Measurements from ENCODE around the gene DMBX1.

Gene DMBX1

GRCh38 chr1:46530791-46531409 is 41.3 kb downstream of the DMBX1 start:
- Histone ChIP-seq H3K27me3 (replicated peaks; ENCODE audit: control insufficient read depth, insufficient read depth, low read length, poor library complexity, severe bottlenecking) (peaks cover 5% of the 10 kb centered on the region), H3K36me3 (ENCODE audit: control insufficient read depth, insufficient read depth, low read length) (no peaks in the 10 kb centered on the region), H3K4me3 (ENCODE audit: insufficient read depth, low read depth, low read length, poor library complexity, severe bottlenecking) (no peak overlapping the region), H3K27ac (ENCODE audit: insufficient read depth, low read length, poor library complexity, severe bottlenecking) (no peak overlapping the region), H3K9me3 (ENCODE audit: control insufficient read depth, low read length) (no peaks in the 10 kb centered on the region), H3K4me1 (ENCODE audit: control insufficient read depth, insufficient read depth, low read length, poor library complexity, severe bottlenecking) (peaks cover 3% of the 10 kb centered on the region)
- no peak for DNase-seq

DNA sequence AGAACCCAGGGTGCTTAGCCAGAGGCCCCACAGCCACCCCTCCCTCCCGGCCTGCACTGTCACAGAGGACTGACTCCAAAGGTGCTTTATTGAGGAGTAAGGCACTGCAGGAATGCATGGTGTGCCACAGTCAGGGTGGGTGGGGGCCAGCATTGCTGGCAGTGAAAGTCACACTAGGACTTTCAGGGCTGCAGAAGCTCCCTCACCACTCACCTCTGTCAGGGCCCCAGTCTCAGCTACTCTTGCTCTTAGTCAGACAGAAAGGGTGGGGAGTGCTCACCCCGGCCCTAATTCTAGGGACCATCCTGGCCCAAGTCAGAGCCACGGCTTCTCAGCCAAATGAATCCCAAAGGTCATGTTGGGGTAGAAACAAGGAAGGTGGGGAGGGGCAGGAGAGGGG is 42.5 kb downstream of the DMBX1 start:
- peaks cover 2% of the 10 kb centered on the region for H3K27me3 ChIP-seq (replicated peaks; ENCODE audit: control insufficient read depth, insufficient read depth, low read length, poor library complexity, severe bottlenecking)
- H3K9me3 ChIP-seq (ENCODE audit: control insufficient read depth, low read length), result no peaks in the 10 kb centered on the region
- H3K4me1 ChIP-seq (ENCODE audit: control insufficient read depth, insufficient read depth, low read length, poor library complexity, severe bottlenecking), result peaks cover 3% of the 10 kb centered on the region
- no peak overlapping the region for H3K27ac ChIP-seq (ENCODE audit: insufficient read depth, low read length, poor library complexity, severe bottlenecking)
- no peak for DNase-seq
- H3K4me3 ChIP-seq (ENCODE audit: insufficient read depth, low read depth, low read length, poor library complexity, severe bottlenecking), result no peak overlapping the region
- no peaks in the 10 kb centered on the region for H3K36me3 ChIP-seq (ENCODE audit: control insufficient read depth, insufficient read depth, low read length)

DNA sequence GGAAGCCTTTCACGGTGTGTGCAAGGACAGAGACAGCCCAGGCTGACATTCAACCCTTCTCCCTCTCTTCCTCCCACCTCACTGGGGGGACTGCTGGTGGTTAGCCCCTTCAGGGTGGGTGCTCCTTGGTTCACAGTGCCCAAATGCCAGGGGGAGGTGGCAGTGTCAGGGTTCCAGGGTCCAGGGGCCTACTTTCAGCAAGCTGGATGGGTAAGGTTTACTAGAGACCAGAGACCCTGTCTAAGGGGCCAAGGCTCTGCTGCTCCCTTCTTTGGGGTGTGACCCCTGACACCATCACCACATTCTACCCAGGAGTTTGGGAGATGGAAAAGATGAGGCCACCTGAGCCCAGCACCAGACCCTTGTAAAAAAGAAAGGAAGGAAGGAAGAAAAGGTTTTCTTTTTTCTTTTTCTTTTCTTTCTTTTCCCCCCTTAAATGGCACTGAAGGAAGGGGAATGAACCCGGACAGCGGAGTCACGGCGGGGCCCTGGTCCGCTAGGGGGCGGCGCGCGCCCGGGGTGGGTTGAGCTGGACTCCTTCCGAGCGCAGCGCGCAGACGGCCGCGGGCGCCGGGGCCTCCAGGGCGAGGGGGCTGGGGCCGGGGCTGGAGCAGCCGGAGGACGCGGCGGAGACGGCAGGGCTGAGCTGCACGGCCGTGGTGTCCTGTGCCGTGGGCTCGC is 43.0 kb downstream of the DMBX1 start:
- Histone ChIP-seq H3K9me3 (ENCODE audit: control insufficient read depth, low read length) (no peaks in the 10 kb centered on the region), H3K4me1 (ENCODE audit: control insufficient read depth, insufficient read depth, low read length, poor library complexity, severe bottlenecking) (peaks cover 3% of the 10 kb centered on the region), H3K27ac (ENCODE audit: insufficient read depth, low read length, poor library complexity, severe bottlenecking) (no peak overlapping the region), H3K36me3 (ENCODE audit: control insufficient read depth, insufficient read depth, low read length) (no peaks in the 10 kb centered on the region), H3K4me3 (ENCODE audit: insufficient read depth, low read depth, low read length, poor library complexity, severe bottlenecking) (peak overlapping the region; percentile 37), H3K27me3 (replicated peaks; ENCODE audit: control insufficient read depth, insufficient read depth, low read length, poor library complexity, severe bottlenecking) (no peaks in the 10 kb centered on the region)
- peak; percentile 28 to 38 (median 35) for DNase-seq

DNA sequence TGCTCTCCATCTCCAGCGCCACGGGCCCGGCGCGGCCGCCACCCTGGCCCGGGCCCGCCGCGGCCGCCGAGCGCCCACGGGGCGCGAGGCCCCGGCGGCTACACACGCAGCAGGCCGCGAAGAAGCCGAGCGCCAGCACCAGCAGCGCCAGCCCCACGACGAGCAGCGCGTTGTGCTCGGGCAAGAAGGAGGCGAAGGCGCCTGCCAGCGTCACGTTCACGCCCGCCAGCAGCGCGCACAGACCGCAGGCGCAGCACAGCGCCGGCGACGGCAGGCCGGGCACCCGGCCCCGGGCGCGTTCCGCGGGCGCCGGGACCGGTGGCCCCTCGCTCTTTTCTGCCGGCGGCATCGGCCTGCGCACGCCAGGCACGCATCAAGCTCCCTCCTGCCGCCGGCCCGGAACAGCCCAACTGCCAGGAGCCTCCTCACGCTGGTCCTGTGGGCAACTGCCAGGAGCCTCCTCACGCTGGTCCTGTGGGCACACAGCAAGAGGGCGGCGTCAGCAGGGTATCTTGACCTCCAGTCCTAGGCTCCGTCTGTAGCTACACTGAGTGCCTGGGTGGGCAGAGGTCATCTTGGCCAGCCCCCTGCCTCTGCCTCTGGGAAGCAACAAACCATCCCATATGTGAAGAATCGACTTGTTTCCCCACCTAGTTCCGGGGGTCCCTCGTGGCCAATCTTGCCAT is 43.7 kb downstream of the DMBX1 start:
- Histone ChIP-seq H3K27me3 (replicated peaks; ENCODE audit: control insufficient read depth, insufficient read depth, low read length, poor library complexity, severe bottlenecking) (no peaks in the 10 kb centered on the region), H3K4me3 (ENCODE audit: insufficient read depth, low read depth, low read length, poor library complexity, severe bottlenecking) (peak overlapping the region; percentile 37)
- peak; percentile 24 to 28 (median 26) for DNase-seq

DNA sequence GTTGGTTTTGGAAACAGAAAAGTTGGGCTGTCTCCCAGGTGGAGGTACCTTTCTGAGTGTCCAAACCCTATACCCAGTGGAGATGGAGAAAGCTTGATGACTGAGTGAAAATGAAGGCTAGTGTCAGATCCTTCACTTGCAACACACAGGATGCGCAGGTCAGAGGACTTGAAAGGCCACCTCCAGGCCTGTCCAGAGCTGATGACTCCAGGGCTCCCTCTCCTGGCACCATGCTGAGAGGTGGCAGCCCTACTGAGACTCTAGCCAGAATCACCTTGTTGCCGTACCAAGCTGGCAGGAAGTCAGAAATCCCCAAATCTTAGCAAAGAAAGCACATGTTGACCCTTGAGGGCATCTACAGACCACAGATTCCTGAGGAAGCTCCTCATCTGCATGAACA is 45.4 kb downstream of the DMBX1 start:
- no peaks in the 10 kb centered on the region for H3K9me3 ChIP-seq (ENCODE audit: control insufficient read depth, low read length)
- DNase-seq, result no peak
- H3K27me3 ChIP-seq (replicated peaks; ENCODE audit: control insufficient read depth, insufficient read depth, low read length, poor library complexity, severe bottlenecking), result no peaks in the 10 kb centered on the region
- H3K4me1 ChIP-seq (ENCODE audit: control insufficient read depth, insufficient read depth, low read length, poor library complexity, severe bottlenecking), result peaks cover 3% of the 10 kb centered on the region
- H3K4me3 ChIP-seq (ENCODE audit: insufficient read depth, low read depth, low read length, poor library complexity, severe bottlenecking), result no peak overlapping the region
- no peaks in the 10 kb centered on the region for H3K36me3 ChIP-seq (ENCODE audit: control insufficient read depth, insufficient read depth, low read length)
- no peak overlapping the region for H3K27ac ChIP-seq (ENCODE audit: insufficient read depth, low read length, poor library complexity, severe bottlenecking)

More for the DNA sequence above, 43.7 kb downstream of the DMBX1 start:
- Histone ChIP-seq H3K4me1 (ENCODE audit: control insufficient read depth, insufficient read depth, low read length, poor library complexity, severe bottlenecking) (peaks cover 3% of the 10 kb centered on the region), H3K27ac (ENCODE audit: insufficient read depth, low read length, poor library complexity, severe bottlenecking) (no peak overlapping the region), H3K9me3 (ENCODE audit: control insufficient read depth, low read length) (no peaks in the 10 kb centered on the region), H3K36me3 (ENCODE audit: control insufficient read depth, insufficient read depth, low read length) (no peaks in the 10 kb centered on the region)

DNA sequence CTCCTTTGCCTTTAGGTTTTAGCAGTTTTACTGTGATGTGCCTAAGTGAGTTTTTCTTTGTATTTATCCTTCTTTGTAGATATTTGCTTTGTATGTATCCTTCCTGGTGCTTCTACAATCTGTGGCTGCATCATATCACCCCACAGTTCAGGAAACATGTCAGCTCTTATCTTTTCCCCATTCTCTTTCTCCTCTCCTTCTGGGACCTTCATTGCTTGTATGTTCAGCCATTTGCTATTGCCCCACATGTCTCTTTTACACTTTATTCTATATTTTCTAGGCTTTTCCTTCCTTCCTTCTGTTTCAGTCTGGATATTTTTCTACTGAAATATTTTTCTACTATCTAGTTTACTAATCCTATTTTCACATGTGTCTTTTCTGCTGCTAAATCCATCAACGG is 46.9 kb downstream of the DMBX1 start:
- Histone ChIP-seq H3K36me3 (ENCODE audit: control insufficient read depth, insufficient read depth, low read length) (no peaks in the 10 kb centered on the region), H3K27me3 (replicated peaks; ENCODE audit: control insufficient read depth, insufficient read depth, low read length, poor library complexity, severe bottlenecking) (no peaks in the 10 kb centered on the region), H3K4me1 (ENCODE audit: control insufficient read depth, insufficient read depth, low read length, poor library complexity, severe bottlenecking) (peaks cover 3% of the 10 kb centered on the region), H3K27ac (ENCODE audit: insufficient read depth, low read length, poor library complexity, severe bottlenecking) (no peak overlapping the region), H3K9me3 (ENCODE audit: control insufficient read depth, low read length) (no peaks in the 10 kb centered on the region), H3K4me3 (ENCODE audit: insufficient read depth, low read depth, low read length, poor library complexity, severe bottlenecking) (no peak overlapping the region)
- DNase-seq, result no peak

- H3K27me3 ChIP-seq (replicated peaks; ENCODE audit: control insufficient read depth, insufficient read depth, low read length, poor library complexity, severe bottlenecking), result no peaks in the 10 kb centered on the region
- DNase-seq, result no peak
- no peaks in the 10 kb centered on the region for H3K36me3 ChIP-seq (ENCODE audit: control insufficient read depth, insufficient read depth, low read length)
- H3K4me1 ChIP-seq (ENCODE audit: control insufficient read depth, insufficient read depth, low read length, poor library complexity, severe bottlenecking), result peaks cover 3% of the 10 kb centered on the region
- no peak overlapping the region for H3K4me3 ChIP-seq (ENCODE audit: insufficient read depth, low read depth, low read length, poor library complexity, severe bottlenecking)
- H3K27ac ChIP-seq (ENCODE audit: insufficient read depth, low read length, poor library complexity, severe bottlenecking), result no peak overlapping the region
- H3K9me3 ChIP-seq (ENCODE audit: control insufficient read depth, low read length), result no peaks in the 10 kb centered on the region
Measured at GRCh38 chr1:46537651-46538050, 48.0 kb downstream of the DMBX1 start.

DNA sequence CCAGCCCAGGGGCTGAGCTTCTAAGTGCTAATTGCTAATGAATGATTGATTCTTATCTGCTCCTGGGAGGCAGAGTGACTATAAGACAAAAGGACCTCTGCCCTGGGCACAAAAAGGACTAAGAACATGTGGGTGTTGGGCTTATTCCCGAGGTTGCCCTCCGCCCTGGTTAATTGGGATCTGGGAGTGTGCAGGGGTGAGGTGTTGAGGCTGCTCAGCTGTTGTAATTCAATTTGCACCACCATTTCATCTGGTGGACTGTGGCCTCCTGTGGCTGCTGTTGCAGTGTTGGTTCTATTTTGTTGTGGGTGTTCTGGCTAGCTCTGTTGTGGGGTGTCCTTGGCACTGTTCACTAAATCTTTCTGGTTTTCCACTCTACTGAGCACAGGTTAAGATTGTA is 48.5 kb downstream of the DMBX1 start:
- Histone ChIP-seq H3K36me3 (ENCODE audit: control insufficient read depth, insufficient read depth, low read length) (no peaks in the 10 kb centered on the region), H3K9me3 (ENCODE audit: control insufficient read depth, low read length) (no peaks in the 10 kb centered on the region), H3K4me3 (ENCODE audit: insufficient read depth, low read depth, low read length, poor library complexity, severe bottlenecking) (no peak overlapping the region), H3K27me3 (replicated peaks; ENCODE audit: control insufficient read depth, insufficient read depth, low read length, poor library complexity, severe bottlenecking) (no peaks in the 10 kb centered on the region), H3K27ac (ENCODE audit: insufficient read depth, low read length, poor library complexity, severe bottlenecking) (no peak overlapping the region), H3K4me1 (ENCODE audit: control insufficient read depth, insufficient read depth, low read length, poor library complexity, severe bottlenecking) (peaks cover 3% of the 10 kb centered on the region)
- DNase-seq, result no peak
